IgD-negative memory B cell (primary cell): ENCODE measurements around the gene C22orf39. TPM values are rescaled to one million over a fixed set of nuclear protein-coding genes. Genes with fewer than 3 reads are reported as not detected.
"Not testable (repeated sequence)": the region's sequence is repeated elsewhere in the genome, so short reads cannot be mapped to it uniquely, and the experiment has no call there.

Source experiments
- H3K27ac Mint-ChIP-seq, 3 donors: one replicate each; pipeline ENCODE4 v1.8.0; 2020 to 2022; ENCODE audit warnings: mild to moderate bottlenecking in 3 of 3, mixed read lengths in 3 of 3, moderate library complexity in 1 of 3
- H3K27me3 Mint-ChIP-seq: one replicate; pipeline ENCODE4 v1.8.0; 2021; ENCODE audit warnings: mixed read lengths
- H3K36me3 Mint-ChIP-seq: one replicate; pipeline ENCODE4 v1.8.0; 2020; ENCODE audit warnings: mild to moderate bottlenecking, mixed read lengths
- H3K4me1 Mint-ChIP-seq, 3 donors: one replicate each; pipeline ENCODE4 v1.8.0; 2020 to 2022; ENCODE audit warnings: mixed read lengths in 3 of 3, mild to moderate bottlenecking in 1 of 3
- H3K4me3 Mint-ChIP-seq, 4 donors: one replicate each; pipeline ENCODE4 v1.8.0; 2020 to 2022; ENCODE audit warnings: mild to moderate bottlenecking in 4 of 4, mixed read lengths in 4 of 4, moderate library complexity in 3 of 4
- H3K9me3 Mint-ChIP-seq, 3 donors: one replicate each; pipeline ENCODE4 v1.8.0; 2020 to 2021; ENCODE audit warnings: mixed read lengths in 3 of 3, mild to moderate bottlenecking in 1 of 3
- polyA plus RNA-seq: library from polyadenylated mRNA; unstranded; fragments of 300-500 nt; fragmentation: Illumina TruSeq; gene quantifications from one replicate; pipeline ENCODE4 v1.2.3, GENCODE V29; 2021

The C22orf39 gene
- polyA plus RNA-seq, 1 donor from 2014 or later = 49.6 TPM

GRCh38 chr22:19450363-19451175, 3.1 kb upstream of the C22orf39 start:
- no peaks in the 10 kb centered on the region for H3K27me3 Mint-ChIP-seq
- H3K4me3 Mint-ChIP-seq = peak overlapping the region in 1 of 4 donors; percentile 26
- H3K36me3 Mint-ChIP-seq = no peaks in the 10 kb centered on the region
- H3K4me1 Mint-ChIP-seq = peaks cover 15 to 21% (median 20%) of the 10 kb centered on the region in 3 donors
- no peaks in the 10 kb centered on the region for H3K9me3 Mint-ChIP-seq
- no peak overlapping the region for H3K27ac Mint-ChIP-seq

- peak overlapping the region in 2 of 3 donors; percentile 32 to 67 for H3K27ac Mint-ChIP-seq
- H3K4me3 Mint-ChIP-seq = peak overlapping the region in 1 of 4 donors; percentile 13
- no peaks in the 10 kb centered on the region for H3K9me3 Mint-ChIP-seq
- H3K27me3 Mint-ChIP-seq = no peaks in the 10 kb centered on the region
- H3K36me3 Mint-ChIP-seq = no peaks in the 10 kb centered on the region
- peaks cover 22 to 26% (median 23%) of the 10 kb centered on the region in 3 donors for H3K4me1 Mint-ChIP-seq
These were observed 1.9 kb upstream of the C22orf39 start for GRCh38 chr22:19449422-19449767.

DNA sequence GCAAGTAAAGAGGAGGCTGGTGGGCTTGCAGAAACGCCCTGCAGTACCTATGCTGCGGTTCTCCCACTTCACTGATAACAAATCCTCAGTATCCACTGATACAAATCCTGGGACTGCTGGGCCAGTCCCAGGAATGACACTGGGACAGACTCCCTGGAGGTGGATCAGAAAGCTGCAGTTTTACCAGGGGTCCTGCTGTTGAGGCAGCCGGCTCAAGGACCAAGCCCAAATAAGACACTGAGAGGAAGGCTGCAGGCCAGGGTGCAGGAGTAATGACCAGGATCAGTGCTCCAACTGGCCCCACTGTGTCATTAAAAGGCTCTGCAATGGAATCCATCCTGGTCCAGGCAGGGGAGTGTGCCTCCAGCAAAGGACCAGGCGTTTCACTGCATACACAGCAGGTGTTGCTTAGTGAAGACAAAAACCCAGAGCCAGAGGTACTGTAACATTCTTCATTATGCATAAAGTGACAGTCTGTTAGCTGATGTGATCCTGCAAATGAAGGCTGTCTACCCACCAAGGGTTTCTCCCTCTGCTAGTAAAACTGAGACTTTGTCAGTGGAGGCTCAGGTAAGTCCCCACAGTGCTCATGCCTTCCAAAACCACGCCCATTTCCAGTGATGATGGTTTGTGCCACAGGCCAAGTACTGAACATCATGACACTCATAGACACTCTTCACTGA, 1.4 kb upstream of the C22orf39 start:
- Mint-ChIP-seq H3K27ac (peak overlapping the region; percentile 32 to 96 (median 59)), H3K4me1 (peaks cover 22 to 27% (median 23%) of the 10 kb centered on the region in 3 donors), H3K9me3 (no peaks in the 10 kb centered on the region), H3K27me3 (no peaks in the 10 kb centered on the region), H3K36me3 (peaks cover 2% of the 10 kb centered on the region), H3K4me3 (peak overlapping the region in 2 of 4 donors; percentile 36 to 58)

GRCh38 chr22:19448076-19448607, 631 bp upstream of the C22orf39 start:
- Mint-ChIP-seq H3K36me3 (peaks cover 2% of the 10 kb centered on the region), H3K4me1 (peaks cover 22 to 34% (median 23%) of the 10 kb centered on the region in 3 donors), H3K27me3 (no peaks in the 10 kb centered on the region), H3K4me3 (peak overlapping the region; percentile 84 to 98 (median 98)), H3K9me3 (no peaks in the 10 kb centered on the region), H3K27ac (peak overlapping the region; percentile 83 to 99 (median 96))

DNA sequence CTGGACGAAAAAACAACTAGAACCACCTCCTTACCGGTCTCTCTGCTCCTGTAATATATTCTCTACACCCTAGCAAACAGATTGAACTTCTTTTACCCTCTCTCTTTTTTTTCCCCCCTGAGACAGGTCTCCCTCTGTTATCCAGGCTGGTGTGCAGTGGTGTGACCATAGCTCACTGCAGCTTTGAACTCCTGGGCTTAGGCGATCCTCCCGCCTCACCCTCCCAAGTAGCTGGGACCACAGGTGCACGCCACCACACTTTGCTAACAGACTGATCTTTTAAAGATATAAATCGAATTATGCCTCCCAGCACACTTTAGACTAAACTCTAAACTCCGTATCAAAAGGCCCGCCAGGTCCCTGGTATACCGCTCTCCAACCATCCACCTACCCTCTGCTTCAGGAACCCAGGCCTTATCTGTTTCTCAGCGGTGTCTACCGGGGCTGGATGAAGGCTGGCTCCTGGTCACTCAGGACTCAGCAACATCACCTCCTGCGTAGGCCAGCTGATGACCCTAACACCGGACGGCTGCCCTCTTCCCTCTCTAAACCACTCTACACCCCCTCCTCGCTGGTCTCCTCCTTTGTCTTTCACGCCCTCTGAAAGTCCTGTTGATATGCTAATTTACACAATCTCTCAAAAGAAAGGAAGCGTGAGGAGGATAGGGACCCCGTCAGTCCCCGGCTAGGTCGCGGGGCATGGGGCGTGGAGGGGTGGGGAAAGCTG, 745 bp downstream of the C22orf39 start:
- H3K27me3 Mint-ChIP-seq = no peaks in the 10 kb centered on the region
- H3K9me3 Mint-ChIP-seq = no peaks in the 10 kb centered on the region
- H3K4me1 Mint-ChIP-seq = peaks cover 22 to 37% (median 25%) of the 10 kb centered on the region in 3 donors
- peaks cover 2% of the 10 kb centered on the region for H3K36me3 Mint-ChIP-seq
- peak overlapping the region; percentile 81 to 97 (median 82) for H3K27ac Mint-ChIP-seq
- H3K4me3 Mint-ChIP-seq = peak overlapping the region; percentile 84 to 98 (median 98)

GRCh38 chr22:19445279-19445982, 2.1 kb downstream of the C22orf39 start:
- H3K27ac Mint-ChIP-seq = peak overlapping the region in 2 of 3 donors; percentile 6 to 31
- H3K27me3 Mint-ChIP-seq, H3K9me3 Mint-ChIP-seq, H3K36me3 Mint-ChIP-seq: not testable (repeated sequence)
- H3K4me1 Mint-ChIP-seq = peaks cover 25 to 38% (median 25%) of the 10 kb centered on the region in 3 donors
- H3K4me3 Mint-ChIP-seq = peak overlapping the region in 3 of 4 donors; percentile 4 to 72 (median 57)

GRCh38 chr22:19443544-19444211, 3.8 kb downstream of the C22orf39 start:
- H3K9me3 Mint-ChIP-seq = no peaks in the 10 kb centered on the region
- peak overlapping the region in 1 of 4 donors; percentile 48 for H3K4me3 Mint-ChIP-seq
- H3K4me1 Mint-ChIP-seq = peaks cover 22 to 37% (median 25%) of the 10 kb centered on the region in 3 donors

GRCh38 chr22:19442166-19442565, 5.3 kb downstream of the C22orf39 start:
- H3K36me3 Mint-ChIP-seq = peaks cover 2% of the 10 kb centered on the region
- H3K4me3 Mint-ChIP-seq = peak overlapping the region in 1 of 4 donors; percentile 72

More at GRCh38 chr22:19443544-19444211, 3.8 kb downstream of the C22orf39 start:
- H3K36me3 Mint-ChIP-seq = peaks cover 2% of the 10 kb centered on the region
- no peaks in the 10 kb centered on the region for H3K27me3 Mint-ChIP-seq
- peak overlapping the region in 2 of 3 donors; percentile 1 to 34 for H3K27ac Mint-ChIP-seq

GRCh38 chr22:19440411-19441195, 6.9 kb downstream of the C22orf39 start:
- no peaks in the 10 kb centered on the region for H3K9me3 Mint-ChIP-seq
- peak overlapping the region in 1 of 3 donors; percentile 73 for H3K27ac Mint-ChIP-seq
- H3K36me3 Mint-ChIP-seq = peaks cover 2% of the 10 kb centered on the region
- peaks cover 9 to 21% (median 10%) of the 10 kb centered on the region in 3 donors for H3K4me1 Mint-ChIP-seq
- no peaks in the 10 kb centered on the region for H3K27me3 Mint-ChIP-seq
- peak overlapping the region in 1 of 4 donors; percentile 32 for H3K4me3 Mint-ChIP-seq

More at GRCh38 chr22:19442166-19442565, 5.3 kb downstream of the C22orf39 start:
- no peaks in the 10 kb centered on the region for H3K9me3 Mint-ChIP-seq
- H3K27me3 Mint-ChIP-seq = no peaks in the 10 kb centered on the region
- peak overlapping the region in 1 of 3 donors; percentile 43 for H3K27ac Mint-ChIP-seq
- peaks cover 16 to 29% (median 20%) of the 10 kb centered on the region in 3 donors for H3K4me1 Mint-ChIP-seq

DNA sequence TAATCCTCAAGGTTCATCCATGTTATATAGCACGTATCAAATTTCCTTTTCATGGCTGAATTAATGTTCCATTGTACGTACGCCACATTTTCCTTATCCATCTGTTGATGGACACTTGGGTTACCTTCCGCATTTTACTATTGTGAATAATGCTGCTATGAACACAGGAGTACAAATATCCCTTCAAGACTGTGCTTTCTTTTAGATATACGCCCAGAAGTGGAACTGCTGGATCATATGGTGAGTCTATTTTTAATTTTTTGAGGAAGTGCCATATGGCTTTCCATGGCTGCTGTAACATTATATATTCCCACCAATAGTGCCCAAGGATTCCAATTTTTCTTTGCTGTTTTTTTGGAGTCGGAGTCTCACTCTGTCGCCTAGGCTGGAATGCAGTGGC, 9.2 kb downstream of the C22orf39 start:
- H3K4me3 Mint-ChIP-seq = peak overlapping the region in 1 of 4 donors; percentile 13
- no peaks in the 10 kb centered on the region for H3K36me3 Mint-ChIP-seq
- peaks cover 16 to 23% (median 18%) of the 10 kb centered on the region in 3 donors for H3K4me1 Mint-ChIP-seq
- H3K27me3 Mint-ChIP-seq = no peaks in the 10 kb centered on the region
- H3K27ac Mint-ChIP-seq = peak overlapping the region in 1 of 3 donors; percentile 39
- H3K9me3 Mint-ChIP-seq = no peaks in the 10 kb centered on the region

GRCh38 chr22:19436444-19437161, 10.9 kb downstream of the C22orf39 start:
- H3K27me3 Mint-ChIP-seq, H3K36me3 Mint-ChIP-seq, H3K4me3 Mint-ChIP-seq, H3K27ac Mint-ChIP-seq, H3K9me3 Mint-ChIP-seq: not testable (repeated sequence)
- H3K4me1 Mint-ChIP-seq = peaks cover 24 to 27% (median 25%) of the 10 kb centered on the region in 3 donors

GRCh38 chr22:19434829-19435580, 12.5 kb downstream of the C22orf39 start:
- Mint-ChIP-seq H3K36me3 (no peaks in the 10 kb centered on the region), H3K4me1 (peaks cover 29 to 32% (median 31%) of the 10 kb centered on the region in 3 donors), H3K27ac (peak overlapping the region; percentile 88 to 100 (median 96)), H3K27me3 (no peaks in the 10 kb centered on the region), H3K4me3 (peak overlapping the region; percentile 39 to 100 (median 74)), H3K9me3 (no peaks in the 10 kb centered on the region)
